ENCODE measurements around the gene ELOVL6.
"Not testable (repeated sequence)": the region's sequence is repeated elsewhere in the genome, so short reads cannot be mapped to it uniquely, and the experiment has no call there.

Gene ELOVL6

GRCh38 chr4:110196871-110197528 lies 1.4 kb downstream of the ELOVL6 start:
- peak; percentile 44 for DNase-seq (ENCODE audit: low spot score)

GRCh38 chr4:110196206-110196870 lies 2.1 kb downstream of the ELOVL6 start:
- peak; percentile 49 for DNase-seq (ENCODE audit: low spot score)

- peak; percentile 13 for DNase-seq (ENCODE audit: low spot score)
Measured at GRCh38 chr4:110195561-110196205, 2.7 kb downstream of the ELOVL6 start.

GRCh38 chr4:110193822-110194761 lies 4.3 kb downstream of the ELOVL6 start:
- peak; percentile 93 for DNase-seq (ENCODE audit: low spot score)

- DNase-seq (ENCODE audit: low spot score): not testable (repeated sequence)
Measured at GRCh38 chr4:110193287-110193686, 5.1 kb downstream of the ELOVL6 start.

GRCh38 chr4:110190249-110190648 lies 8.2 kb downstream of the ELOVL6 start:
- no peak for DNase-seq (ENCODE audit: low spot score)

GRCh38 chr4:110188113-110188512 lies 10.3 kb downstream of the ELOVL6 start:
- no peak for DNase-seq (ENCODE audit: low spot score)

GRCh38 chr4:110184791-110185155 lies 13.6 kb downstream of the ELOVL6 start:
- no peak for DNase-seq (ENCODE audit: low spot score)

- no peak for DNase-seq (ENCODE audit: low spot score)
Measured at GRCh38 chr4:110184140-110184790, 14.2 kb downstream of the ELOVL6 start.

- no peak for DNase-seq (ENCODE audit: low spot score)
Measured at GRCh38 chr4:110183643-110184042, 14.8 kb downstream of the ELOVL6 start.

- no peak for DNase-seq (ENCODE audit: low spot score)
Measured at GRCh38 chr4:110183058-110183457, 15.4 kb downstream of the ELOVL6 start.

GRCh38 chr4:110181890-110182289 lies 16.5 kb downstream of the ELOVL6 start:
- DNase-seq (ENCODE audit: low spot score): no peak

GRCh38 chr4:110175634-110176033 lies 22.8 kb downstream of the ELOVL6 start:
- DNase-seq (ENCODE audit: low spot score): no peak

- no peak for DNase-seq (ENCODE audit: low spot score)
Measured at GRCh38 chr4:110172972-110173371, 25.4 kb downstream of the ELOVL6 start.

GRCh38 chr4:110171971-110172370 lies 26.4 kb downstream of the ELOVL6 start:
- no peak for DNase-seq (ENCODE audit: low spot score)

GRCh38 chr4:110170861-110171260 lies 27.6 kb downstream of the ELOVL6 start:
- no peak for DNase-seq (ENCODE audit: low spot score)

- DNase-seq (ENCODE audit: low spot score): no peak
Measured at GRCh38 chr4:110165382-110166286, 32.8 kb downstream of the ELOVL6 start.

GRCh38 chr4:110164856-110165255 lies 33.6 kb downstream of the ELOVL6 start:
- no peak for DNase-seq (ENCODE audit: low spot score)

- no peak for DNase-seq (ENCODE audit: low spot score)
Measured at GRCh38 chr4:110164251-110164650, 34.2 kb downstream of the ELOVL6 start.

- DNase-seq (ENCODE audit: low spot score): no peak
Measured at GRCh38 chr4:110163327-110164069, 34.9 kb downstream of the ELOVL6 start.

Data from putamen (tissue), 1 donor.